ENCODE data around the gene ZIC1. TPM values are rescaled to one million over a fixed set of nuclear protein-coding genes. Genes with fewer than 3 reads are reported as not detected.

The ZIC1 gene
- polyA plus RNA-seq, 1 experiment: 28.5 TPM

GRCh38 chr3:147380977-147381376 is 28.2 kb upstream of the ZIC1 start:
- no peak for DNase-seq (ENCODE audit: low read depth)
- ChIA-PET POLR2A (no interaction called here), CTCF (interaction anchor here (1.5 to 3.3 kb wide), 2 partner anchors 11 to 12 kb away, joined by 4 to 8 read pairs; no protein-coding TSS in a partner anchor)
- no peaks in the 10 kb centered on the region for H3K36me3 ChIP-seq (ENCODE audit: control insufficient read depth, insufficient read depth, low read length)
- no peak for TF ChIP-seq CTCF (IDR thresholded peaks at IDR 0.05; ENCODE audit: insufficient read depth, low read depth, low read length)
- peaks cover 33% of the 10 kb centered on the region for H3K27me3 ChIP-seq (ENCODE audit: control insufficient read depth, insufficient read depth, low read length)
- H3K4me3 ChIP-seq (ENCODE audit: low read depth, low read length): no peak overlapping the region

GRCh38 chr3:147381596-147381995 is 27.6 kb upstream of the ZIC1 start:
- Histone ChIP-seq H3K36me3 (ENCODE audit: control insufficient read depth, insufficient read depth, low read length) (no peaks in the 10 kb centered on the region), H3K27me3 (ENCODE audit: control insufficient read depth, insufficient read depth, low read length) (peaks cover 32% of the 10 kb centered on the region), H3K4me3 (ENCODE audit: low read depth, low read length) (no peak overlapping the region)
- ChIA-PET POLR2A (no interaction called here), CTCF (interaction anchor here (1.5 to 3.3 kb wide), 2 partner anchors 10 to 12 kb away, joined by 4 to 8 read pairs; no protein-coding TSS in a partner anchor)
- no peak for TF ChIP-seq CTCF (IDR thresholded peaks at IDR 0.05; ENCODE audit: insufficient read depth, low read depth, low read length)
- no peak for DNase-seq (ENCODE audit: low read depth)

GRCh38 chr3:147383617-147384016 is 25.5 kb upstream of the ZIC1 start:
- POLR2A ChIA-PET: interaction anchor here (0.5 kb wide), 1 partner anchor 10 kb away, joined by 7 read pairs; no protein-coding TSS in a partner anchor
- no peak overlapping the region for H3K4me3 ChIP-seq (ENCODE audit: low read depth, low read length)
- TF ChIP-seq CTCF (IDR thresholded peaks at IDR 0.05; ENCODE audit: insufficient read depth, low read depth, low read length): peak; percentile 43; the same call in 1 of the 2 replicates
- peaks cover 25% of the 10 kb centered on the region for H3K27me3 ChIP-seq (ENCODE audit: control insufficient read depth, insufficient read depth, low read length)
- CTCF ChIA-PET: interaction anchor here (1.5 to 3.3 kb wide), 2 partner anchors 9 to 14 kb away, joined by 7 to 8 read pairs; no protein-coding TSS in a partner anchor
- DNase-seq (ENCODE audit: low read depth): no peak
- no peaks in the 10 kb centered on the region for H3K36me3 ChIP-seq (ENCODE audit: control insufficient read depth, insufficient read depth, low read length)

- no peaks in the 10 kb centered on the region for H3K36me3 ChIP-seq (ENCODE audit: control insufficient read depth, insufficient read depth, low read length)
- CTCF ChIA-PET: interaction anchor here (1.5 kb wide), 1 partner anchor 8 kb away, joined by 7 read pairs; no protein-coding TSS in a partner anchor
- H3K4me3 ChIP-seq (ENCODE audit: low read depth, low read length): no peak overlapping the region
- H3K27me3 ChIP-seq (ENCODE audit: control insufficient read depth, insufficient read depth, low read length): peaks cover 22% of the 10 kb centered on the region
- TF ChIP-seq CTCF (IDR thresholded peaks at IDR 0.05; ENCODE audit: insufficient read depth, low read depth, low read length): no peak
- DNase-seq (ENCODE audit: low read depth): no peak
- POLR2A ChIA-PET: no interaction called here
Observed at GRCh38 chr3:147384210-147385058, 24.7 kb upstream of the ZIC1 start.

Data from BJ (cell line).